ENCODE measurements around the gene KDM3B.
A peak's percentile ranks its signal among the peaks of the same experiment; 100 is the strongest.
"Not testable (repeated sequence)": the region's sequence is repeated elsewhere in the genome, so short reads cannot be mapped to it uniquely, and the experiment has no call there.

KDM3B gene

DNA sequence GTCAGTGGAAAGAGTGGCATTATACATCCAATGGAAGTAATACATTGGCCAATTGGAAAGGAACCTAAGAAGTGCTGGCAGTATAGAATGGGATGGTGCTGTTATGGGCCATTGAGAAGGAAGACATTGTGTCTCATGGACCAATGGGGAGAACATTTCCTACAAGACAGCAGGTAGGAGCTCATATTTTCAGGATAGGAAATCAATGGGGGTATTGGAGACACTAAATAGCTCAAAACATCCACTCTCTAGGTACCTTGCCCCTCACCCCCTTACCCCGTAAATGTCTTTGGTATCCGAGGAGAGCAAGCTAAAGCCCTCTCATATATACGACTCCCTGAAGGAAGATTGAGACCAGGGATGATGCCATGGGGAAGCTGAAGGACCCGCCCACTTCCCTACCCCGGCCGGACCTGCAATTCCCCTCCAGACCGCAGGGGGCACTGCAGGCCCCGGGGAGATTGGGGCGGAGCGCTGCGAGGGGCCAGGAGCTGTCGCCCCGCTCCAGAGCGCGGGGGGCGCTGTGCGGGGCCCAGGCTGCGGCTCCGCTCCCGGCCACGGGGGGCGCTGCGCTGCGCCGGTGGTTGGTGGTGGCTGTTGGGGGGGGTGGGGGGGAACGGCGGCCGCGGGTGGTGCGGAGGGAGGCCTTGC is at the start of gene KDM3B:
Gene KDM3B, plus strand, starts transcription at position 615 of the 651 bp plus-strand sequence. CDS start 111 bp downstream, outside the sequence.
- DNase-seq = peak; percentile 79

GRCh38 chr5:138303372-138303771 is 49.1 kb upstream of the KDM3B start:
- DNase-seq = no peak

- no peak for DNase-seq
Measured at GRCh38 chr5:138305797-138306196, 46.7 kb upstream of the KDM3B start.

GRCh38 chr5:138315751-138316278 is 36.7 kb upstream of the KDM3B start:
- no peak for DNase-seq

- no peak for DNase-seq
Measured at GRCh38 chr5:138316355-138316754, 36.1 kb upstream of the KDM3B start.

GRCh38 chr5:138318211-138318610 is 34.3 kb upstream of the KDM3B start:
- DNase-seq = not testable (repeated sequence)

GRCh38 chr5:138330813-138331448 is 21.6 kb upstream of the KDM3B start:
- DNase-seq = no peak

DNA sequence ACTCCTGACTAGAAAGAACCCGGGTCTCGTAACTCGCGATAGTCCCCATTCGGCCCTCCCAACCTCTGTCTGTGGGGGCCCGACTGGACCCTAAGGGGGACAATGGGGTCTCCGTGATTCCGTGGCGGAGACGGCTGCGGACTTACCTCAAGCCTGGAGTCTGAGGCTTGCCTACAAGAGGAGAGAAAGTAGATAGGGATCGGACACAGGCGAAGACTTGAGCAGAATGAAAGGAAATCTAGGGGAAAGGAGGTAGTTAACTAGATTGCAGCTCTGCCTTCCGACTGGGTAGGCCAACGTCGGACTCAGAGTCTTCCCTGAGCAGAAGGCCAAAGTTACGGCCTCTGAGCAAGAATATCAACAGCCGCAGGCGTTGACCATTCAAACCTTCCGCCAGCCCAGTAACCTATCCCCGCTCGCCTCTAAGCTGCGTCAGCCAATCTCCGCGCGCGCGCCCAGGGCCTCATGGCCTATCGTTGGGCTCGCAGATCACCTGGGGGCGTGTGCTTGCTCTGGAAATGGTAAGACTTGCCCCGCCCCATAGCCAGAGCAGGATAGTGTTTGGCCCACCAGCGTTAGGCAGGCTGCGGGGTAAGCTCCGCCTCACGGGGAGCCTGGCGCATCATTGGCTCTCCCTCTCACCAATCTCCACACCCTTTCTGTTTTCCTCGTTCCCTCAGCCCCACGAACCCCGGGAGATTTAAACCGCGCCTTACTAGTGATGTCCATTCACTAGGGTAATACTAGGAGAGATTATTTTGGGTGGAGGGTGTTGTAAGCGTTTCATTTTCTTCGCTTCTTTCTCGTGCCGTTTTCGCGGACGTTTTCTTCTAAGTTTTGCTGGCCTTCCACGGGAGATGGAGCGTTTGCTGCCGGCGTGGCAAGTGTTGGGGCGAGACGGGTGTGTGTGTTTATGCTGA is 20.8 kb upstream of the KDM3B start, which contains the start of gene CDC25C:
Gene CDC25C, minus strand, starts transcription at position 356 of the 920 bp plus-strand sequence. CDS start 624 bp downstream, outside the sequence.
- peak; percentile 82 for DNase-seq

GRCh38 chr5:138334867-138335447 is 17.5 kb upstream of the KDM3B start:
- DNase-seq = no peak

- peak; percentile 42 for DNase-seq
Measured at GRCh38 chr5:138336952-138337684, 15.4 kb upstream of the KDM3B start.

- DNase-seq = peak; percentile 73
Measured at GRCh38 chr5:138337685-138338410, 14.6 kb upstream of the KDM3B start, which contains the start of gene FAM53C. TSS of gene FAM53C (plus strand) at chr5:138338266. CDS start at chr5:138341336, 3,070 bp downstream.

GRCh38 chr5:138338411-138339090 is 13.9 kb upstream of the KDM3B start:
- DNase-seq = no peak

DNA sequence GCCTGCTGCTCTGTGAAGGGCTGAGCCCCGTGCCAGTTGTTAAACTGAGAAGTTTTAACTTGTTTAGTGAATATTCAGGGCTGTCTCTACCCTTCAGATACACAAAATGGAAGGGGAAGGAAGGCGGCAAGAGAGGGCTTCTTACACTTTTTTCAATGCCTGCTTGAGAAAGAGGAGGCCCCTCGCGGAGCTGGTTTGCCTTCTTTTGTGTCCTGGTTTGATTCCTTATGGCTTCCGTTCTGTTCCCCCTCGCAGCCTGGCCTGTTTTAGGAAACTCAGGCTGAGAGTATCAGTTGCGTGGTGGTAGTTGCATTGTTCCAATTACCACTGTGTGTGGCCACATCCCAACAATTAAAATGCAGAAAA is 13.4 kb upstream of the KDM3B start:
- DNase-seq = no peak

GRCh38 chr5:138339464-138339863 is 13.0 kb upstream of the KDM3B start:
- DNase-seq = no peak

- no peak for DNase-seq
Measured at GRCh38 chr5:138340008-138340407, 12.5 kb upstream of the KDM3B start.

- DNase-seq = no peak
Measured at GRCh38 chr5:138344887-138345622, 7.4 kb upstream of the KDM3B start.

DNA sequence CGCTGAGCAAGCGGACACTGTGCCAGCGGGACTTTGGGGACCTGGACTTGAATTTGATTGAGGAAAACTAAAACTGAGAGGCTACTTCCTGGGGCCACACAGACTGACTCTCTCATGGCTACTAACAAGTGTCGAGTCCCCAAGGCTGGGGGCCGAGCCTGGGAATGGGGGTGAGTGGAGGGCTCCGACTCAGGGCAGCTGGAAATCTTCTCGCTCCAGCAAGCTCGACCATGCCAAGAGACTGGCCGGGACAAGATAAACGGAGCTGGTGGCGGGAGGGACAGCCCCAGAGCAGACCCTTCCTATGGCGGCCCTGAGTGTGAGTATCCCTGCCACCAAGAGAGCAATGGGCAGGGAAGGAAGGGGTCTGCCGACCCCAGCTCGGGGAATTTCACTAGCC is 5.6 kb upstream of the KDM3B start:
- DNase-seq = no peak

DNA sequence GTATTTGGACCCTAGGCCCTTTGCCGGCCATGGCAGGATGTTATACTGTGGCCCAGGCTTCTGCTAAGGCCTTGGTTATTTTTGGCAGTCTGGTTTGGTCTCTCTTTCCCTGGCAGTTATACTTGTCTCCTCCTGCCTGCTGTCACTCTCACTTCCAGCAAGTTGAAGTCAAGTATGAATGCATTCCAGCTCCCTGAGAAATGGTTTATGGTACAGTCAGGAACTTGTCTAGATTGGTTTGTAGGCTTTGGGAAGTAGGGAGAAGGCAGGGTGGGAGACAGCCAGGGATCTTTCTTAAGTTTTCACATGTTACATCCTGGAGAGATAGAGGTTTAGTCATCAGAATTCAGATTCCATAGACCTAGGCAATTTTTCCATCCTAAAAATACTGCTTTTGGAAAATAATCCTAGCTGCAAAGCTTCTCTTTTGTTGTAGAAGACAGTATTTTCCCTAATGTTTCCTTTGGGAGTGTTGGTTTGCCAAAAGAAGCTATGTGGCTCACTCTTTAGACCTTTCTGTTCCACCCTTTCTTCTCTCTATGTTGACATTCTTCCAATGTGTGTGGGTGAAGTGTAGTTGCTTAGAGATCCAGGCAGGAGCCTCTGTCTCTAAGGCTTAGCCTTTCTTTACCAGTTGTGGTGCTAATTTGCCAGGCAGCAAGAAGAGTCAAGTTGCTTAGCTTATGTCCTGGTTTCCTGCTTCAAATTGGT is 2.5 kb upstream of the KDM3B start:
- DNase-seq = no peak

GRCh38 chr5:138350563-138350890 is 2.0 kb upstream of the KDM3B start:
- no peak for DNase-seq
